Muscle of back (tissue), 11 donors: ENCODE data around the gene NINJ2. TPM values are rescaled to one million over a fixed set of nuclear protein-coding genes. Genes with fewer than 3 reads are reported as not detected.
A peak's percentile ranks its signal among the peaks of the same experiment; 100 is the strongest.

ENCODE experiments used
- DNase-seq, 3 donors: peaks; one replicate each; pipeline versions ENCODE4 v3.0.0 to v3.0.0-alpha.2; 2013
- polyA plus RNA-seq, 10 donors: library from polyadenylated mRNA; unstranded; fragments of 120-200 nt; gene quantifications; one replicate each; pipeline ENCODE4 v1.2.1, GENCODE V29; 2013; ENCODE audit not compliant: insufficient read length in 10 of 10

NINJ2 gene
- polyA plus RNA-seq, 10 donors = 3.5 to 7.0 (median 5.2) TPM

GRCh38 chr12:570921-571794, 92.1 kb downstream of the NINJ2 start:
- peak in 1 of 3 donors; percentile 72 for DNase-seq

- DNase-seq = peak; percentile 62 to 90 (median 70)
Measured at GRCh38 chr12:570435-570920, 92.8 kb downstream of the NINJ2 start.

GRCh38 chr12:569803-570434, 93.3 kb downstream of the NINJ2 start:
- DNase-seq = peak; percentile 83 to 96 (median 91)

GRCh38 chr12:569091-569676, 94.1 kb downstream of the NINJ2 start:
- DNase-seq = no peak

GRCh38 chr12:568486-568885, 94.8 kb downstream of the NINJ2 start:
- no peak for DNase-seq

- no peak for DNase-seq
Measured at GRCh38 chr12:565589-566105, 97.6 kb downstream of the NINJ2 start.

GRCh38 chr12:565161-565560, 98.1 kb downstream of the NINJ2 start:
- no peak for DNase-seq

GRCh38 chr12:563787-564298, 99.4 kb downstream of the NINJ2 start:
- no peak for DNase-seq

GRCh38 chr12:563250-563781, 99.9 kb downstream of the NINJ2 start:
- DNase-seq = peak in 1 of 3 donors; percentile 32

GRCh38 chr12:562634-563033, 100.6 kb downstream of the NINJ2 start:
- DNase-seq = no peak

- peak in 1 of 3 donors; percentile 61 for DNase-seq
Measured at GRCh38 chr12:561908-562593, 101.2 kb downstream of the NINJ2 start.

- no peak for DNase-seq
Measured at GRCh38 chr12:561391-561705, 101.9 kb downstream of the NINJ2 start.

- peak in 1 of 3 donors; percentile 41 for DNase-seq
Measured at GRCh38 chr12:560691-561390, 102.4 kb downstream of the NINJ2 start.

GRCh38 chr12:559906-560455, 103.3 kb downstream of the NINJ2 start:
- DNase-seq = no peak

GRCh38 chr12:559208-559905, 103.9 kb downstream of the NINJ2 start:
- no peak for DNase-seq

- DNase-seq = no peak
Measured at GRCh38 chr12:558580-558979, 104.7 kb downstream of the NINJ2 start.

GRCh38 chr12:556498-556897, 106.7 kb downstream of the NINJ2 start:
- no peak for DNase-seq

GRCh38 chr12:554001-554285, 109.3 kb downstream of the NINJ2 start:
- DNase-seq = no peak

- DNase-seq = no peak
Measured at GRCh38 chr12:553216-554000, 109.8 kb downstream of the NINJ2 start.
